H1 (cell line): ENCODE measurements around the gene SPIB. TPM values are rescaled to one million over a fixed set of nuclear protein-coding genes. Genes with fewer than 3 reads are reported as not detected.

ENCODE experiments used
- CTCF ChIA-PET: fragments of 300-600 bp; sonication (Branson Sonifier 250); formaldehyde crosslinking; loops from one replicate; lab custom pipeline; 2021; ENCODE audit not compliant: partially characterized antibody; lab: Charles Lee
- POLR2A ChIA-PET: fragments of 300-600 bp; sonication (Branson Sonifier 250); formaldehyde crosslinking; loops from one replicate; lab custom pipeline; 2021; ENCODE audit warnings: inconsistent platforms; ENCODE audit not compliant: partially characterized antibody; lab: Charles Lee
- DNase-seq, 2 experiments: peaks; one replicate each; pipeline versions ENCODE4 v3.0.0 to v3.0.0-alpha.2; 2010 to 2022; ENCODE audit warnings: low spot score in 2 of 2, low read depth in 1 of 2, mixed read lengths in 1 of 2
- FAIRE-seq: peaks from 2 replicates; lab custom pipeline; 2011; peaks lifted over from hg19 to GRCh38; lab: Jason Lieb, UNC
- H2AFZ ChIP-seq: 2 replicates; pipeline ENCODE4 v1.8.1; 2012; ENCODE audit warnings: low read length, inconsistent platforms
- H2AK5ac ChIP-seq: 2 replicates; pipeline ENCODE4 v1.6.1; 2013; ENCODE audit warnings: low read depth, low read length
- H2BK120ac ChIP-seq: replicated peaks from 2 replicates; pipeline ENCODE3; 2013; ENCODE audit warnings: low read depth, low read length, inconsistent platforms
- H2BK12ac ChIP-seq: 2 replicates; pipeline ENCODE4 v1.6.1; 2013; ENCODE audit warnings: low read depth, low read length
- H2BK15ac ChIP-seq: 2 replicates; pipeline ENCODE4 v1.6.1; 2013; ENCODE audit warnings: low read length
- H2BK20ac ChIP-seq: 2 replicates; pipeline ENCODE4 v1.6.1; 2013; ENCODE audit warnings: low read length
- H2BK5ac ChIP-seq: 2 replicates; pipeline ENCODE4 v1.6.1; 2013; ENCODE audit warnings: low read depth, low read length
- H3K14ac ChIP-seq: 2 replicates; pipeline ENCODE4 v1.6.1; 2013; ENCODE audit warnings: inconsistent platforms; ENCODE audit not compliant: insufficient read length
- H3K18ac ChIP-seq: 2 replicates; pipeline ENCODE4 v1.6.1; 2013; ENCODE audit warnings: low read length; ENCODE audit errors: extremely low read depth
- H3K23ac ChIP-seq: 2 replicates; pipeline ENCODE4 v1.6.1; 2013; ENCODE audit warnings: inconsistent platforms; ENCODE audit not compliant: insufficient read length
- H3K23me2 ChIP-seq: 2 replicates; pipeline ENCODE4 v1.6.1; 2013; ENCODE audit warnings: low read depth, low read length
- H3K27ac ChIP-seq: 2 replicates; pipeline ENCODE4 v1.6.1; 2011; ENCODE audit warnings: low read depth, low read length, inconsistent platforms
- H3K27me3 ChIP-seq, 4 experiments: replicated peaks in 1 of 4; 1 replicate in 1 of 4; 2 replicates in 3 of 4; pipeline versions ENCODE4 v1.6.1 to v1.8.1; 2011 to 2013; ENCODE audit warnings: low read length in 3 of 4, mild to moderate bottlenecking in 3 of 4, inconsistent platforms in 2 of 4, mixed read lengths in 2 of 4, moderate library complexity in 1 of 4; ENCODE audit not compliant: control insufficient read depth in 3 of 4, insufficient read depth in 3 of 4; ENCODE audit errors: extremely low read depth in 1 of 4
- H3K36me3 ChIP-seq, 4 experiments: 2 replicates each; pipeline versions ENCODE4 v1.6.1 to v1.8.1; 2011 to 2013; ENCODE audit warnings: mild to moderate bottlenecking in 4 of 4, low read length in 3 of 4, moderate library complexity in 2 of 4, control low read depth in 1 of 4, inconsistent platforms in 1 of 4; ENCODE audit not compliant: insufficient read depth in 4 of 4, control insufficient read depth in 2 of 4
- H3K4ac ChIP-seq: replicated peaks from 2 replicates; pipeline ENCODE3; 2013; ENCODE audit warnings: low read length, low read depth, mixed read lengths, inconsistent platforms; ENCODE audit not compliant: insufficient read length
- H3K4me1 ChIP-seq, 4 experiments: replicated peaks in 1 of 4; 1 replicate in 1 of 4; 2 replicates in 3 of 4; pipeline versions ENCODE4 v1.6.1 to v1.8.1; 2011 to 2013; ENCODE audit warnings: low read length in 3 of 4, inconsistent platforms in 2 of 4, mixed read lengths in 1 of 4; ENCODE audit not compliant: insufficient read depth in 4 of 4, control insufficient read depth in 3 of 4
- H3K4me2 ChIP-seq, 2 experiments: 2 replicates each; pipeline versions ENCODE4 v1.6.1 to v1.8.1; 2011 to 2013; ENCODE audit warnings: low read depth in 2 of 2, low read length in 2 of 2, control low read depth in 1 of 2, inconsistent platforms in 1 of 2, mild to moderate bottlenecking in 1 of 2; ENCODE audit not compliant: insufficient read depth in 1 of 2
- H3K4me3 ChIP-seq, 4 experiments: fragments of 200-600, 300-600 bp in 1 of 4; sonication (generic), shearing (Covaris generic), sonication (Bioruptor Twin) in 1 of 4; 2 replicates each; pipeline versions ENCODE4 v1.5.1 to v1.8.1; 2011 to 2016; ENCODE audit warnings: low read length in 4 of 4, low read depth in 3 of 4, control low read depth in 2 of 4, inconsistent platforms in 2 of 4, mild to moderate bottlenecking in 2 of 4, mixed read lengths in 1 of 4, moderate library complexity in 1 of 4; ENCODE audit not compliant: insufficient read depth in 2 of 4; ENCODE audit errors: extremely low read depth in 1 of 4
- H3K56ac ChIP-seq: replicated peaks from 2 replicates; pipeline ENCODE3; 2013; ENCODE audit warnings: low read depth, mild to moderate bottlenecking, mixed read lengths, low read length, inconsistent platforms; ENCODE audit not compliant: insufficient read length
- H3K79me1 ChIP-seq: 2 replicates; pipeline ENCODE4 v1.6.1; 2013; ENCODE audit warnings: low read depth, low read length, control low read depth
- H3K79me2 ChIP-seq, 2 experiments: 2 replicates each; pipeline versions ENCODE4 v1.6.1 to v1.8.1; 2012 to 2013; ENCODE audit warnings: low read length in 2 of 2, mild to moderate bottlenecking in 2 of 2, inconsistent platforms in 1 of 2; ENCODE audit not compliant: insufficient read depth in 2 of 2, control insufficient read depth in 1 of 2
- H3K9ac ChIP-seq, 4 experiments: replicated peaks in 1 of 4; 1 replicate in 1 of 4; 2 replicates in 3 of 4; pipeline versions ENCODE4 v1.6.1 to v1.8.1; 2011 to 2013; ENCODE audit warnings: low read depth in 3 of 4, low read length in 3 of 4, control low read depth in 2 of 4, mild to moderate bottlenecking in 2 of 4, moderate library complexity in 2 of 4, inconsistent platforms in 1 of 4; ENCODE audit errors: extremely low read depth in 1 of 4
- H3K9me3 ChIP-seq, 2 experiments: 2 replicates each; pipeline versions ENCODE4 v1.6.1 to v1.8.1; 2012 to 2013; ENCODE audit warnings: mild to moderate bottlenecking in 2 of 2, moderate library complexity in 2 of 2, control low read depth in 1 of 2, inconsistent platforms in 1 of 2, low read depth in 1 of 2, low read length in 1 of 2, mixed read lengths in 1 of 2; ENCODE audit not compliant: insufficient read depth in 2 of 2
- H4K20me1 ChIP-seq, 2 experiments: replicated peaks in 1 of 2; 2 replicates each; pipeline versions ENCODE3 to v1.8.1; 2011 to 2013; ENCODE audit warnings: inconsistent platforms in 2 of 2, low read length in 2 of 2, mild to moderate bottlenecking in 1 of 2; ENCODE audit not compliant: insufficient read depth in 2 of 2, control insufficient read depth in 1 of 2
- H4K5ac ChIP-seq: 2 replicates; pipeline ENCODE4 v1.6.1; 2013; ENCODE audit warnings: low read length, low read depth, mixed read lengths, inconsistent platforms; ENCODE audit not compliant: insufficient read length
- H4K8ac ChIP-seq: 2 replicates; pipeline ENCODE4 v1.8.0; 2013; ENCODE audit warnings: mild to moderate bottlenecking, moderate library complexity, low read length, inconsistent platforms; ENCODE audit not compliant: insufficient read depth; ENCODE audit errors: extremely low read depth
- H4K91ac ChIP-seq: replicated peaks from 2 replicates; pipeline ENCODE3; 2013; ENCODE audit warnings: low read length, mixed read lengths, inconsistent platforms; ENCODE audit not compliant: insufficient read length
- CTBP2 ChIP-seq: IDR thresholded peaks from 2 replicates; pipeline ENCODE4 v1.7.0; 2011; ENCODE audit warnings: borderline replicate concordance, mild to moderate bottlenecking, moderate library complexity, mixed read lengths, low read length; ENCODE audit not compliant: insufficient read depth, insufficient read length
- HDAC6 ChIP-seq: IDR thresholded peaks from one replicate; pipeline ENCODE4 v1.7.1; 2012; ENCODE audit warnings: low read depth, mild to moderate bottlenecking, inconsistent platforms, low read length, moderate library complexity
- JUND ChIP-seq: IDR thresholded peaks from 2 replicates; pipeline ENCODE4 v1.6.1; 2011; ENCODE audit warnings: mild to moderate bottlenecking, improper control_type of control experiment, low read length
- POLR2AphosphoS5 ChIP-seq: IDR thresholded peaks from 2 replicates; pipeline ENCODE4 v1.6.1; 2011; ENCODE audit warnings: low read depth, low read length
- POU5F1 ChIP-seq: IDR thresholded peaks from 2 replicates; pipeline ENCODE4 v1.6.1; 2011; ENCODE audit warnings: low read depth, mild to moderate bottlenecking, low read length, moderate library complexity
- RAD21 ChIP-seq, 2 experiments: IDR thresholded peaks in 1 of 2; conservative IDR thresholded peaks in 1 of 2; 2 replicates each; pipeline ENCODE4 v1.6.1; 2011; ENCODE audit warnings: low read depth in 2 of 2, low read length in 2 of 2, improper control_type of control experiment in 1 of 2, inconsistent platforms in 1 of 2, mild to moderate bottlenecking in 1 of 2, moderate library complexity in 1 of 2
- RXRA ChIP-seq: IDR thresholded peaks from 2 replicates; pipeline ENCODE4 v1.6.1; 2011; ENCODE audit warnings: low read depth, mild to moderate bottlenecking, low read length, moderate library complexity; ENCODE audit not compliant: insufficient read depth
- SIRT6 ChIP-seq: IDR thresholded peaks from one replicate; pipeline ENCODE4 v1.7.1; 2012; ENCODE audit warnings: low read length, inconsistent platforms
- SP1 ChIP-seq: IDR thresholded peaks from 2 replicates; pipeline ENCODE4 v1.6.1; 2011; ENCODE audit warnings: low read depth, low read length
- TAF7 ChIP-seq: optimal IDR thresholded peaks from 2 replicates; pipeline ENCODE3; 2011; ENCODE audit warnings: low read depth, mild to moderate bottlenecking, inconsistent platforms, low read length, moderate library complexity, borderline replicate concordance
- TEAD4 ChIP-seq: IDR thresholded peaks from 2 replicates; pipeline ENCODE4 v1.6.1; 2012; ENCODE audit warnings: low read depth, low read length, inconsistent platforms, mixed read lengths
- YY1 ChIP-seq: IDR thresholded peaks from 2 replicates; pipeline ENCODE4 v1.6.1; 2011; ENCODE audit warnings: low read depth, mild to moderate bottlenecking, low read length
- WGBS, 2 experiments: shearing (Covaris generic) in 1 of 2; methylation state at CpG; one replicate each; pipeline versions ENCODE4 v1.1.6 to v1.1.7; 2013 to 2015; ENCODE audit warnings: low lambda C conversion rate in 2 of 2, mixed read lengths in 2 of 2, inconsistent platforms in 1 of 2, low coverage in 1 of 2, missing lambda C conversion rate in 1 of 2; ENCODE audit not compliant: insufficient replicate concordance in 2 of 2, insufficient coverage in 1 of 2, insufficient read length in 1 of 2; ENCODE audit errors: extremely low coverage in 1 of 2, missing lambda C conversion rate in 1 of 2; 5-methylcytosine and 5-hydroxymethylcytosine counted together
- polyA plus RNA-seq, 7 experiments: library from polyadenylated mRNA; depleted of rRNA in 3 of 7; stranded (reverse) in 5 of 7; unstranded in 2 of 7; fragments of >200 nt in 5 of 7; fragments of 200-250 nt in 2 of 7; gene quantifications; 1 replicate in 5 of 7; 2 replicates in 1 of 7; 4 replicates in 1 of 7; pipeline versions ENCODE4 v1.2.1 to v1.2.3, GENCODE V29; 2011 to 2013; ENCODE audit warnings: missing spikeins in 2 of 7, mixed read lengths in 2 of 7
- total RNA-seq: library from RNA; stranded (reverse); fragmentation: NEBNext Ultra II Directional; extraction: Animal tissue kit (Norgen Biotek cat#: 25700); gene quantifications from 2 replicates; pipeline ENCODE4 v1.2.1, GENCODE V29; 2021
- TF ChIP-seq, protein P1 (sequence below): IDR thresholded peaks from 2 replicates; pipeline ENCODE4 v1.6.1; 2011; ENCODE audit warnings: low read depth, mild to moderate bottlenecking, low read length; ENCODE audit not compliant: insufficient read depth

SPIB gene
- total and polyA plus RNA-seq, 2 of the 8 experiments (the other 6 are each of a cell fraction or from before 2014, with no cell fraction given), result 11.1 to 17.4 TPM

DNA sequence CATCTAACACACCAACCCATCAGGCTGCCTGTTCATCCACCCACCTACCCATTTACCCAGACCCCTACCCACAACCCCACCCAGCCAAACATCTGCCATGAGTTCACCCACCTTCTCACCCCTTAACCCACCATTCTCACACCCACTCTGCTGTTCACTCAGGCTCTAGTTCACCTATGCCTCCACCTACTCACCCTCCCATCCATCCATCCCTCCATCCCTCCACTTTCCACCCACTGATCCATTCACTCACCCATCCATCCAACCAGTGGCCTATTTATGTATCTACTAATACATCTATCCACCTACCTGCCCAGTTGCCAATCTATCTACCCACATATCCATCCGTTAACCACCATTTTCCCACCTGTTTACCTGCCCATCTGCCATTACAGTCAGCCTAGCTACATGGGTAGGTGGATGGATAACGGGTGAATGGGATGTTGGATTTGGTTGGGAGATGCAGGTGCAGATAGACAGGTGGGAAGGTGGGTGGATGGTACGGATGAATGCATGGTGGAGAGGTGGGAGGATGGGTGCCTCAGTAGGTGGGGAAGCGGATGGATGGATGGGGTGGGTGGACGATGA, 19.2 kb downstream of the SPIB start:
- DNase-seq (no peak), FAIRE-seq (no peak)
- no peak overlapping the region for H2BK12ac ChIP-seq
- no peak overlapping the region for H3K18ac ChIP-seq
- no peak overlapping the region for H3K4me3 ChIP-seq
- CTCF ChIA-PET, result interaction anchor here (1.1 kb wide), 1 partner anchor 10 kb away, joined by 6 read pairs; no protein-coding TSS in a partner anchor
- no peak overlapping the region for H3K14ac ChIP-seq
- H4K20me1 ChIP-seq, result no peaks in the 10 kb centered on the region
- H2BK20ac ChIP-seq, result no peak overlapping the region
- H2BK120ac ChIP-seq, result no peak overlapping the region
- no peak overlapping the region for H2AFZ ChIP-seq
- H4K91ac ChIP-seq, result no peak overlapping the region
- no peak overlapping the region for H3K27ac ChIP-seq
- H3K9me3 ChIP-seq, result no peaks in the 10 kb centered on the region
- WGBS, 2 experiments, result 86 to 100% methylated on average over 2 to 5 of the region's 5 CpGs
- H3K36me3 ChIP-seq, result no peaks in the 10 kb centered on the region
- H4K8ac ChIP-seq, result no peak overlapping the region
- H3K4me2 ChIP-seq, result no peak overlapping the region
- H4K5ac ChIP-seq, result no peak overlapping the region
- H3K23ac ChIP-seq, result no peak overlapping the region
- POLR2A ChIA-PET, result interaction anchor here (1.1 kb wide), 1 partner anchor 27 kb away, joined by 3 read pairs; no protein-coding TSS in a partner anchor
- H3K4me1 ChIP-seq, result peaks cover 1 to 7% (median 2%) of the 10 kb centered on the region in 4 experiments
- no peak overlapping the region for H2AK5ac ChIP-seq
- H2BK5ac ChIP-seq, result no peak overlapping the region
- no peaks in the 10 kb centered on the region for H3K79me1 ChIP-seq
- no peak overlapping the region for H2BK15ac ChIP-seq
- no peaks in the 10 kb centered on the region; a peak in 1 of 7 replicates for H3K27me3 ChIP-seq
- no peak overlapping the region for H3K56ac ChIP-seq
- H3K23me2 ChIP-seq, result peaks cover 4% of the 10 kb centered on the region; the same call in 1 of the 2 replicates
- no peak overlapping the region for H3K9ac ChIP-seq
- no peak overlapping the region for H3K4ac ChIP-seq
- no peaks in the 10 kb centered on the region for H3K79me2 ChIP-seq
- TF ChIP-seq JUND, result no peak
- TF ChIP-seq TEAD4, result no peak
- no peak for TF ChIP-seq TAF7
- TF ChIP-seq POLR2AphosphoS5, result no peak
- no peak for TF ChIP-seq SP1
- TF ChIP-seq POU5F1, result no peak
- TF ChIP-seq RAD21 (IDR thresholded peaks at IDR 0.05 in 1 of 2, conservative IDR thresholded peaks at IDR 0.05 in 1 of 2; ENCODE audit: low read depth in 2 of 2, low read length in 2 of 2), result no peak
- no peak for TF ChIP-seq SIRT6
- TF ChIP-seq RXRA, result no peak
- TF ChIP-seq, protein P1, sequence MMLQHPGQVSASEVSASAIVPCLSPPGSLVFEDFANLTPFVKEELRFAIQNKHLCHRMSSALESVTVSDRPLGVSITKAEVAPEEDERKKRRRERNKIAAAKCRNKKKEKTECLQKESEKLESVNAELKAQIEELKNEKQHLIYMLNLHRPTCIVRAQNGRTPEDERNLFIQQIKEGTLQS, result no peak
- no peak for TF ChIP-seq CTBP2
- TF ChIP-seq YY1, result no peak
- TF ChIP-seq HDAC6, result no peak
